ENCODE results near the gene MRTFA. TPM values are rescaled to one million over a fixed set of nuclear protein-coding genes. Genes with fewer than 3 reads are reported as not detected.

MRTFA gene
- total RNA-seq, 1 donor from 2014 or later, result 52.8 TPM

- no peak for TF ChIP-seq CTCF (conservative IDR thresholded peaks at IDR 0.05)
- DNase-seq (ENCODE audit: low read depth, low spot score), result no peak
- Mint-ChIP-seq H3K4me1 (peaks cover 8% of the 10 kb centered on the region), H3K9me3 (no peaks in the 10 kb centered on the region), H3K27ac (ENCODE audit: unreplicated experiment) (no peak overlapping the region), H3K36me3 (ENCODE audit: low read depth) (no peaks in the 10 kb centered on the region), H3K27me3 (ENCODE audit: low read depth) (no peaks in the 10 kb centered on the region), H3K4me3 (peak overlapping the region; percentile 20)
Measured at GRCh38 chr22:40374567-40374966, 262.0 kb downstream of the MRTFA start.

DNA sequence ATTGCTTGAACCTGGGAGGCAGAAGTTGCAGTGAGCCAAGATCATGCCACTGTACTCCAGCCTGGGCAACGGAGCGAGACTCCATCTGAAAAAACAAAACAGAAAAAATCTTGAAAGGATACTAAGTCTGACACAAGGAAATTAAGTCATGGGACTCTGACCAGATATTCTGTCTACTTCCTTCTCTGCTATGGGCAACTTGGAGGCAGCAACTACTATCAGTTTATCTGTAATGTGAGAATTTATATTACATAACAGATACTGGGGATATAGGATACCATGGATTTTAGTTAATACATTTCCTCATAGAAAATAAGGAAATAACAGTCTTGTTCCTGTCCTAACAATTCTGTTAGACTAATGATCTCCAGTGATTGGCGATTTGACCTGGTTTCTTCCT lies 267.7 kb downstream of the MRTFA start:
- no peak for TF ChIP-seq CTCF (conservative IDR thresholded peaks at IDR 0.05)
- Mint-ChIP-seq H3K4me1 (peaks cover 8% of the 10 kb centered on the region), H3K4me3 (peak overlapping the region; percentile 10), H3K27ac (ENCODE audit: unreplicated experiment) (no peak overlapping the region), H3K27me3 (ENCODE audit: low read depth) (no peaks in the 10 kb centered on the region), H3K36me3 (ENCODE audit: low read depth) (peaks cover 17% of the 10 kb centered on the region), H3K9me3 (no peaks in the 10 kb centered on the region)
- no peak for DNase-seq (ENCODE audit: low read depth, low spot score)

DNA sequence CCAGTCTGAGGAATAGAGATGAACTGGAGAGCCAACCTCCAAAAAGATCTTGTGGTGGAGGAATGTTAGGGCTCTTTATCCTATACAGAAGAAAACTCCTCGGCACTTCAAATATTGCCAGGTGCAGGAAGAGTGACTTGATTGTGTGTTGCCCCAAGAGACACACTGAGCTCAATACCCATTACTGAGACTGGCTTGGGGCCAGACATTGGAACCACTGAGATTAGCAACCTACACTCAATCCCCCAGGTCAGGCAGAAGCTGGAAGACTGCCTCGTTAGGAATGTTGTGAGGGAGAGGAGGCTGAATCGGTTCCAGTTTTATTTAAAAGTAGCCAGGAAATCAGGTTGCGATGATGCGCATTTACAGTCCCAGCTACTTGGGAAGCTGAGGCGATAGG lies 268.5 kb downstream of the MRTFA start:
- Mint-ChIP-seq H3K4me1 (peaks cover 8% of the 10 kb centered on the region), H3K9me3 (no peaks in the 10 kb centered on the region), H3K27me3 (ENCODE audit: low read depth) (no peaks in the 10 kb centered on the region), H3K27ac (ENCODE audit: unreplicated experiment) (no peak overlapping the region), H3K36me3 (ENCODE audit: low read depth) (peaks cover 20% of the 10 kb centered on the region), H3K4me3 (peak overlapping the region; percentile 69)
- TF ChIP-seq CTCF (conservative IDR thresholded peaks at IDR 0.05), result no peak
- no peak for DNase-seq (ENCODE audit: low read depth, low spot score)

- Mint-ChIP-seq H3K36me3 (ENCODE audit: low read depth) (peaks cover 26% of the 10 kb centered on the region), H3K4me3 (no peak overlapping the region)
- no peak for TF ChIP-seq CTCF (conservative IDR thresholded peaks at IDR 0.05)
Measured at GRCh38 chr22:40367342-40367741, 269.2 kb downstream of the MRTFA start.

DNA sequence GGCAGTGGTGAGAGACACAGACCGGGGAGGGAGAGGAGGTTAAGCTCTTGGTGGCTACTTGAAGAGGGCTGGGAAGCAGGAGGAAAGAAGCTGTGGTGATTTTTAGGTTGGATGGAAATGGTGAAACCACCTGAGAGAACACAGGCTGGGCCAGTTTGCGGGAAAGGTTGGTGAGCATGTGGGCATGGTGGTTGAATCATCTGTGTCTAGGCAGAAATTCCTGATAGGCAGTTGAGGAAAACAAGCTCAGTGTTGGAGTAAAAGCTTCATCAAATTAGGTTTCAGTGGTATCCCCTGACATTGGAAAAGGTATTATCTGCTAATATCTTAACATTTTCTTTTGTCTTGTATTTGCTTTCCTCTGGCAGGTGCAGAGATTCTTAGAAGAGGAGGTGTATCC lies 270.5 kb downstream of the MRTFA start:
- no peak for TF ChIP-seq CTCF (conservative IDR thresholded peaks at IDR 0.05)
- peaks cover 2% of the 10 kb centered on the region for H3K4me1 Mint-ChIP-seq
- no peak overlapping the region for H3K27ac Mint-ChIP-seq (ENCODE audit: unreplicated experiment)
- peaks cover 34% of the 10 kb centered on the region for H3K36me3 Mint-ChIP-seq (ENCODE audit: low read depth)
- H3K9me3 Mint-ChIP-seq, result no peaks in the 10 kb centered on the region
- no peaks in the 10 kb centered on the region for H3K27me3 Mint-ChIP-seq (ENCODE audit: low read depth)
- no peak overlapping the region for H3K4me3 Mint-ChIP-seq
- DNase-seq (ENCODE audit: low read depth, low spot score), result no peak

More at GRCh38 chr22:40367342-40367741, 269.2 kb downstream of the MRTFA start:
- Mint-ChIP-seq H3K27me3 (ENCODE audit: low read depth) (no peaks in the 10 kb centered on the region), H3K4me1 (peaks cover 8% of the 10 kb centered on the region), H3K9me3 (no peaks in the 10 kb centered on the region), H3K27ac (ENCODE audit: unreplicated experiment) (no peak overlapping the region)
- no peak for DNase-seq (ENCODE audit: low read depth, low spot score)

DNA sequence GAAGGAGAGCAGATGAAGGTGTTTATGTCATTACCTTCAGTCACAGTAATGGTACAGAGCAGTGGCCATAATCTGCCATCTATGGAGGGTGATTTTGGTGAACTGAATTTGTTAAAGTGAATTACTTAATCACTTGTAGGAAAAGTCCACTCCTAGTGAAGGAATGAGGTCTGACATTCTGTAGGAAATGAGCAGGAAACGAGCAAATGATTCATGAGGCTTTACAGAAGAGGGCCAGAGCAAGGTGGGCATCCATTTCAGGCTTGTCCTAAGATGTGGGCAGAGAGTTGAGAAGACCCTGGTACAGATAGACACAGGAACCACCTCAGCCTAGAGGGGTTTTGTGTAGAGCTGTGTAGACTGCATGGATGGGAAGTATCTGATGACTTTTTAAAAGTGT lies 272.1 kb downstream of the MRTFA start:
- Mint-ChIP-seq H3K4me3 (no peak overlapping the region), H3K27me3 (ENCODE audit: low read depth) (no peaks in the 10 kb centered on the region), H3K4me1 (no peaks in the 10 kb centered on the region), H3K36me3 (ENCODE audit: low read depth) (peaks cover 37% of the 10 kb centered on the region), H3K9me3 (no peaks in the 10 kb centered on the region), H3K27ac (ENCODE audit: unreplicated experiment) (no peak overlapping the region)
- no peak for DNase-seq (ENCODE audit: low read depth, low spot score)
- no peak for TF ChIP-seq CTCF (conservative IDR thresholded peaks at IDR 0.05)

Data from neural crest cell (in vitro differentiated cells).